Measurements from ENCODE around the gene C16orf96. TPM values are rescaled to one million over a fixed set of nuclear protein-coding genes. Genes with fewer than 3 reads are reported as not detected.

C16orf96 gene
- total and polyA plus RNA-seq, 4 experiments from 2014 or later = 0.29 to 0.33 TPM; not detected in 2

- Mint-ChIP-seq H3K27ac (peak overlapping the region in 1 of 7 donors; percentile 68), H3K4me1 (peaks cover 6 to 21% (median 11%) of the 10 kb centered on the region in 4 donors), H3K4me3 (no peak overlapping the region), H3K9me3 (no peaks in the 10 kb centered on the region), H3K36me3 (peaks cover 21 to 23% of the 10 kb centered on the region in 2 donors), H3K27me3 (no peaks in the 10 kb centered on the region)
- DNase-seq = no peak
- Histone ChIP-seq H3K27ac (ENCODE audit: low read depth, low read length) (no peak overlapping the region), H3K4me3 (ENCODE audit: low read length in 2 of 2) (no peak overlapping the region), H3K27me3 (ENCODE audit: insufficient read depth, low read length) (no peaks in the 10 kb centered on the region), H3K9me3 (ENCODE audit: control insufficient read depth in 1 of 2, low read length in 2 of 2) (no peaks in the 10 kb centered on the region), H3K36me3 (ENCODE audit: insufficient read depth, low read length) (no peaks in the 10 kb centered on the region), H3K4me1 (ENCODE audit: insufficient read depth, low read length) (no peaks in the 10 kb centered on the region)
- POLR2A ChIA-PET (ENCODE audit: partially characterized antibody) = interaction anchor here (1.3 to 3.0 kb wide), 2 partner anchors 10 to 134 kb away, joined by 3 to 11 read pairs; partner anchors contain the start of genes MGRN1 and ZNF500
- intact Hi-C loops (cut with micrococcal nuclease) = no loop called here
- CTCF ChIA-PET (ENCODE audit: partially characterized antibody) = interaction anchor here (0.7 to 4.2 kb wide), 6 partner anchors 9 to 302 kb away, joined by 3 to 14 read pairs (median 3); partner anchors contain the start of gene MGRN1
These were observed 77.9 kb downstream of the C16orf96 start for GRCh38 chr16:4633910-4634635.

- no peaks in the 10 kb centered on the region for H3K36me3 ChIP-seq (ENCODE audit: insufficient read depth, low read length)
- Mint-ChIP-seq H3K27me3 (no peaks in the 10 kb centered on the region), H3K4me3 (no peak overlapping the region), H3K27ac (no peak overlapping the region), H3K9me3 (no peaks in the 10 kb centered on the region), H3K4me1 (peaks cover 4 to 19% (median 12%) of the 10 kb centered on the region in 4 donors), H3K36me3 (peaks cover 21 to 22% of the 10 kb centered on the region in 2 donors)
- H3K27ac ChIP-seq (ENCODE audit: low read depth, low read length) = no peak overlapping the region
- no peaks in the 10 kb centered on the region for H3K4me1 ChIP-seq (ENCODE audit: insufficient read depth, low read length)
- ChIA-PET POLR2A (ENCODE audit: partially characterized antibody) (interaction anchor here (1.3 to 3.0 kb wide), 2 partner anchors 10 to 133 kb away, joined by 3 to 11 read pairs; partner anchors contain the start of genes MGRN1 and ZNF500), CTCF (ENCODE audit: partially characterized antibody) (interaction anchor here (1.1 to 4.2 kb wide), 3 partner anchors 11 to 303 kb away, joined by 3 to 14 read pairs (median 3); partner anchors contain the start of gene MGRN1)
- no peak overlapping the region for H3K4me3 ChIP-seq (ENCODE audit: low read length in 2 of 2)
- no peak for DNase-seq
- no peaks in the 10 kb centered on the region for H3K27me3 ChIP-seq (ENCODE audit: insufficient read depth, low read length)
- no peaks in the 10 kb centered on the region for H3K9me3 ChIP-seq (ENCODE audit: control insufficient read depth in 1 of 2, low read length in 2 of 2)
- intact Hi-C loops (cut with micrococcal nuclease) = no loop called here
These were observed 78.6 kb downstream of the C16orf96 start for GRCh38 chr16:4634768-4635167.

GRCh38 chr16:4636196-4636595 lies 80.1 kb downstream of the C16orf96 start:
- ChIA-PET CTCF (ENCODE audit: partially characterized antibody) (interaction anchor here (0.7 to 4.2 kb wide), 2 partner anchors 13 to 20 kb away, joined by 3 to 14 read pairs; partner anchors contain the start of gene MGRN1), POLR2A (ENCODE audit: partially characterized antibody) (interaction anchor here (3.0 kb wide), 1 partner anchor 12 kb away, joined by 11 read pairs; the partner anchor contains the start of gene MGRN1)
- H3K27ac Mint-ChIP-seq = no peak overlapping the region
- intact Hi-C loops (cut with micrococcal nuclease) = no loop called here
- Histone ChIP-seq H3K36me3 (ENCODE audit: insufficient read depth, low read length) (no peaks in the 10 kb centered on the region), H3K27ac (ENCODE audit: low read depth, low read length) (no peak overlapping the region), H3K4me3 (ENCODE audit: low read length in 2 of 2) (no peak overlapping the region), H3K4me1 (ENCODE audit: insufficient read depth, low read length) (peaks cover 11% of the 10 kb centered on the region), H3K27me3 (ENCODE audit: insufficient read depth, low read length) (no peaks in the 10 kb centered on the region), H3K9me3 (ENCODE audit: control insufficient read depth in 1 of 2, low read length in 2 of 2) (no peaks in the 10 kb centered on the region)
- H3K9me3 Mint-ChIP-seq = no peaks in the 10 kb centered on the region
- no peak for DNase-seq
- no peaks in the 10 kb centered on the region for H3K27me3 Mint-ChIP-seq
- peaks cover 17 to 24% of the 10 kb centered on the region in 2 donors for H3K36me3 Mint-ChIP-seq
- H3K4me3 Mint-ChIP-seq = no peak overlapping the region
- peaks cover 11 to 30% (median 16%) of the 10 kb centered on the region in 4 donors for H3K4me1 Mint-ChIP-seq

GRCh38 chr16:4637501-4638166 lies 81.5 kb downstream of the C16orf96 start:
- H3K27ac ChIP-seq (ENCODE audit: low read depth, low read length) = no peak overlapping the region
- no peak overlapping the region for H3K4me3 Mint-ChIP-seq
- ChIA-PET POLR2A (ENCODE audit: partially characterized antibody) (no interaction called here), CTCF (ENCODE audit: partially characterized antibody) (interaction anchor here (0.7 to 2.4 kb wide), 4 partner anchors 13 to 126 kb away, joined by 3 to 10 read pairs (median 3); partner anchors contain the start of gene MGRN1)
- H3K4me3 ChIP-seq (ENCODE audit: low read length in 2 of 2) = no peak overlapping the region
- H3K27ac Mint-ChIP-seq = no peak overlapping the region
- peaks cover 8 to 32% (median 15%) of the 10 kb centered on the region in 4 donors for H3K4me1 Mint-ChIP-seq
- no peak for DNase-seq
- H3K9me3 Mint-ChIP-seq = no peaks in the 10 kb centered on the region
- H3K27me3 ChIP-seq (ENCODE audit: insufficient read depth, low read length) = no peaks in the 10 kb centered on the region
- H3K4me1 ChIP-seq (ENCODE audit: insufficient read depth, low read length) = peaks cover 11% of the 10 kb centered on the region
- no peaks in the 10 kb centered on the region for H3K27me3 Mint-ChIP-seq
- intact Hi-C loops (cut with micrococcal nuclease) = no loop called here
- H3K36me3 ChIP-seq (ENCODE audit: insufficient read depth, low read length) = no peaks in the 10 kb centered on the region
- H3K9me3 ChIP-seq (ENCODE audit: control insufficient read depth in 1 of 2, low read length in 2 of 2) = no peaks in the 10 kb centered on the region
- H3K36me3 Mint-ChIP-seq = peaks cover 11 to 19% of the 10 kb centered on the region in 2 donors

GRCh38 chr16:4639899-4640509 lies 83.9 kb downstream of the C16orf96 start:
- no peaks in the 10 kb centered on the region for H3K27me3 ChIP-seq (ENCODE audit: insufficient read depth, low read length)

GRCh38 chr16:4640572-4641305 lies 84.6 kb downstream of the C16orf96 start:
- Mint-ChIP-seq H3K27ac (peak overlapping the region in 5 of 7 donors; percentile 6 to 60 (median 51)), H3K9me3 (no peaks in the 10 kb centered on the region), H3K36me3 (peaks cover 7 to 21% of the 10 kb centered on the region in 2 donors), H3K4me3 (no peak overlapping the region), H3K27me3 (no peaks in the 10 kb centered on the region), H3K4me1 (peaks cover 11 to 39% (median 21%) of the 10 kb centered on the region in 4 donors)
- Histone ChIP-seq H3K27me3 (ENCODE audit: insufficient read depth, low read length) (no peaks in the 10 kb centered on the region), H3K36me3 (ENCODE audit: insufficient read depth, low read length) (no peaks in the 10 kb centered on the region), H3K4me3 (ENCODE audit: low read length in 2 of 2) (no peak overlapping the region), H3K27ac (ENCODE audit: low read depth, low read length) (no peak overlapping the region), H3K4me1 (ENCODE audit: insufficient read depth, low read length) (peaks cover 11% of the 10 kb centered on the region), H3K9me3 (ENCODE audit: control insufficient read depth in 1 of 2, low read length in 2 of 2) (no peaks in the 10 kb centered on the region)
- CTCF ChIA-PET (ENCODE audit: partially characterized antibody) = no interaction called here
- intact Hi-C loops (cut with micrococcal nuclease) = no loop called here
- DNase-seq = no peak
- POLR2A ChIA-PET (ENCODE audit: partially characterized antibody) = no interaction called here

More at GRCh38 chr16:4639899-4640509, 83.9 kb downstream of the C16orf96 start:
- no peak overlapping the region for H3K27ac ChIP-seq (ENCODE audit: low read depth, low read length)
- peaks cover 11% of the 10 kb centered on the region for H3K4me1 ChIP-seq (ENCODE audit: insufficient read depth, low read length)
- Mint-ChIP-seq H3K4me1 (peaks cover 8 to 32% (median 17%) of the 10 kb centered on the region in 4 donors), H3K27me3 (no peaks in the 10 kb centered on the region), H3K36me3 (peaks cover 7 to 19% of the 10 kb centered on the region in 2 donors), H3K4me3 (peak overlapping the region in 1 of 8 donors; percentile 62), H3K27ac (peak overlapping the region in 1 of 7 donors; percentile 62), H3K9me3 (no peaks in the 10 kb centered on the region)
- POLR2A ChIA-PET (ENCODE audit: partially characterized antibody) = no interaction called here
- H3K4me3 ChIP-seq (ENCODE audit: low read length in 2 of 2) = no peak overlapping the region
- intact Hi-C loops (cut with micrococcal nuclease) = no loop called here
- H3K9me3 ChIP-seq (ENCODE audit: control insufficient read depth in 1 of 2, low read length in 2 of 2) = no peaks in the 10 kb centered on the region
- CTCF ChIA-PET (ENCODE audit: partially characterized antibody) = no interaction called here
- DNase-seq = no peak
- H3K36me3 ChIP-seq (ENCODE audit: insufficient read depth, low read length) = no peaks in the 10 kb centered on the region

Data from CD4-positive, alpha-beta memory T cell (primary cell).